Karpas-422 (cell line): ENCODE results near the gene TEX2. TPM values are rescaled to one million over a fixed set of nuclear protein-coding genes. Genes with fewer than 3 reads are reported as not detected.

Experiments
- DNase-seq: peaks from one replicate; pipeline ENCODE4 v3.0.0-alpha.2; 2015
- H2AFZ ChIP-seq: fragments of 200-600 bp; sonication (generic); 2 replicates; pipeline ENCODE4 v1.6.1; 2014; ENCODE audit warnings: antibody characterized with exemption, low read length, mixed read lengths
- H3K27ac ChIP-seq: fragments of 200-600 bp; sonication (generic); 2 replicates; pipeline ENCODE4 v1.5.1; 2014; ENCODE audit warnings: mild to moderate bottlenecking, low read length, moderate library complexity
- H3K27me3 ChIP-seq: fragments of 200-600 bp; sonication (generic); 2 replicates; pipeline ENCODE4 v1.6.1; 2014; ENCODE audit warnings: low read length, mixed read lengths
- H3K36me3 ChIP-seq: fragments of 200-600 bp; sonication (generic); 2 replicates; pipeline ENCODE4 v1.6.1; 2014; ENCODE audit warnings: low read length, mixed read lengths; ENCODE audit not compliant: insufficient read depth
- H3K4me1 ChIP-seq: fragments of 200-600 bp; sonication (generic); 2 replicates; pipeline ENCODE4 v1.6.1; 2014; ENCODE audit warnings: mild to moderate bottlenecking, low read length, mixed read lengths
- H3K4me2 ChIP-seq: fragments of 200-600 bp; sonication (generic); 2 replicates; pipeline ENCODE4 v1.6.1; 2014; ENCODE audit warnings: low read length, low read depth, mild to moderate bottlenecking; ENCODE audit not compliant: poor library complexity, severe bottlenecking
- H3K4me3 ChIP-seq: fragments of 200-600 bp; sonication (generic); 2 replicates; pipeline ENCODE4 v1.5.1; 2014; ENCODE audit warnings: mild to moderate bottlenecking, antibody characterized with exemption, low read length, mixed read lengths
- H3K79me2 ChIP-seq: fragments of 200-600 bp; sonication (generic); 2 replicates; pipeline ENCODE4 v1.6.1; 2014; ENCODE audit warnings: mild to moderate bottlenecking, low read length, mixed read lengths
- H3K9ac ChIP-seq: fragments of 200-600 bp; sonication (generic); 2 replicates; pipeline ENCODE4 v1.6.0; 2014; ENCODE audit warnings: low read length
- H3K9me2 ChIP-seq: fragments of 200-600 bp; sonication (generic), shearing (Covaris generic); replicated peaks from 2 replicates; pipeline ENCODE4 v1.6.0; 2014; ENCODE audit warnings: mild to moderate bottlenecking, low read length, moderate library complexity; ENCODE audit not compliant: insufficient read depth
- H3K9me3 ChIP-seq: fragments of 300-700, 200-600 bp; sonication (generic); 2 replicates; pipeline ENCODE4 v1.6.1; 2014; ENCODE audit warnings: low read length, mixed read lengths
- H4K20me1 ChIP-seq: fragments of 200-600 bp; sonication (generic); 2 replicates; pipeline ENCODE4 v1.6.1; 2014; ENCODE audit warnings: mild to moderate bottlenecking, antibody characterized with exemption, low read length, low read depth; ENCODE audit not compliant: insufficient read depth
- total RNA-seq: library from RNA; depleted of rRNA; stranded (reverse); fragments of >200 nt; shearing (Covaris generic); gene quantifications from 2 replicates; pipeline ENCODE4 v1.2.3, GENCODE V29; 2014; ENCODE audit warnings: low replicate concordance; rRNA removed

The TEX2 gene
- total RNA-seq, result 5.5 and 5.6 TPM in 2 replicates

GRCh38 chr17:64263000-64263766 lies at the start of gene TEX2:
Gene TEX2 (minus strand): TSS chr17:64263260. CDS start chr17:64214217, 49,043 bp downstream.
- Histone ChIP-seq H3K27me3 (no peaks in the 10 kb centered on the region), H3K27ac (no peak within 1 kb of the TSS), H3K4me1 (peaks cover 18% of the 10 kb centered on the region), H4K20me1 (peaks cover 20% of the 10 kb centered on the region), H2AFZ (peak within 1 kb of the TSS; percentile 67), H3K9ac (peak within 1 kb of the TSS; percentile 81), H3K4me2 (peak within 1 kb of the TSS; percentile 88), H3K4me3 (peak within 1 kb of the TSS; percentile 76), H3K36me3 (no peaks in the 10 kb centered on the region), H3K9me2 (no peaks in the 10 kb centered on the region), H3K79me2 (no peaks in the 10 kb centered on the region), H3K9me3 (no peaks in the 10 kb centered on the region)
- peak; percentile 95 for DNase-seq

- no peaks in the 10 kb centered on the region for H3K79me2 ChIP-seq
- no peaks in the 10 kb centered on the region for H4K20me1 ChIP-seq
- H3K4me2 ChIP-seq, result no peak overlapping the region
- no peak for DNase-seq
- no peaks in the 10 kb centered on the region for H3K27me3 ChIP-seq
- no peaks in the 10 kb centered on the region for H3K36me3 ChIP-seq
- no peak overlapping the region for H3K27ac ChIP-seq
- H3K9me3 ChIP-seq, result no peaks in the 10 kb centered on the region
- no peak overlapping the region for H3K4me3 ChIP-seq
- no peaks in the 10 kb centered on the region for H3K9me2 ChIP-seq
- H3K4me1 ChIP-seq, result no peaks in the 10 kb centered on the region
- H3K9ac ChIP-seq, result no peak overlapping the region
- H2AFZ ChIP-seq, result no peak overlapping the region
These were observed 46.6 kb upstream of the TEX2 start for GRCh38 chr17:64309710-64310109.

GRCh38 chr17:64309021-64309420 lies 46.0 kb upstream of the TEX2 start:
- no peak overlapping the region for H3K4me2 ChIP-seq
- H3K9me3 ChIP-seq, result no peaks in the 10 kb centered on the region
- no peak overlapping the region for H3K9ac ChIP-seq
- H3K79me2 ChIP-seq, result no peaks in the 10 kb centered on the region
- H3K27me3 ChIP-seq, result no peaks in the 10 kb centered on the region
- no peaks in the 10 kb centered on the region for H3K9me2 ChIP-seq
- no peak for DNase-seq
- no peaks in the 10 kb centered on the region for H3K36me3 ChIP-seq
- no peak overlapping the region for H3K27ac ChIP-seq
- no peak overlapping the region for H2AFZ ChIP-seq
- H3K4me3 ChIP-seq, result no peak overlapping the region
- no peaks in the 10 kb centered on the region for H3K4me1 ChIP-seq
- H4K20me1 ChIP-seq, result no peaks in the 10 kb centered on the region

- H2AFZ ChIP-seq, result no peak overlapping the region
- no peaks in the 10 kb centered on the region for H4K20me1 ChIP-seq
- H3K4me1 ChIP-seq, result no peaks in the 10 kb centered on the region
- no peaks in the 10 kb centered on the region for H3K9me3 ChIP-seq
- no peaks in the 10 kb centered on the region for H3K27me3 ChIP-seq
- peak; percentile 85 for DNase-seq
- H3K36me3 ChIP-seq, result no peaks in the 10 kb centered on the region
- H3K4me3 ChIP-seq, result no peak overlapping the region
- H3K9me2 ChIP-seq, result no peaks in the 10 kb centered on the region
- H3K4me2 ChIP-seq, result no peak overlapping the region
- no peaks in the 10 kb centered on the region for H3K79me2 ChIP-seq
- no peak overlapping the region for H3K27ac ChIP-seq
- no peak overlapping the region for H3K9ac ChIP-seq
These were observed 43.9 kb upstream of the TEX2 start for GRCh38 chr17:64306850-64307463.

GRCh38 chr17:64304551-64304950 lies 41.5 kb upstream of the TEX2 start:
- H3K9me2 ChIP-seq, result no peaks in the 10 kb centered on the region
- H3K36me3 ChIP-seq, result no peaks in the 10 kb centered on the region
- H3K4me3 ChIP-seq, result no peak overlapping the region
- no peaks in the 10 kb centered on the region for H3K27me3 ChIP-seq
- no peaks in the 10 kb centered on the region for H3K4me1 ChIP-seq
- no peaks in the 10 kb centered on the region for H3K9me3 ChIP-seq
- H3K9ac ChIP-seq, result no peak overlapping the region
- H3K27ac ChIP-seq, result no peak overlapping the region
- DNase-seq, result no peak
- no peak overlapping the region for H3K4me2 ChIP-seq
- H2AFZ ChIP-seq, result no peak overlapping the region
- no peaks in the 10 kb centered on the region for H4K20me1 ChIP-seq
- H3K79me2 ChIP-seq, result no peaks in the 10 kb centered on the region

GRCh38 chr17:64300699-64300965 lies 37.6 kb upstream of the TEX2 start:
- Histone ChIP-seq H3K27ac (no peak overlapping the region), H3K9me2 (no peaks in the 10 kb centered on the region), H3K4me1 (no peaks in the 10 kb centered on the region), H3K79me2 (no peaks in the 10 kb centered on the region), H3K27me3 (0 out of 2 replicates have a peak, but pooled peaks cover 2% of the 10 kb centered on the region), H3K4me2 (no peak overlapping the region), H3K9me3 (no peaks in the 10 kb centered on the region), H2AFZ (no peak overlapping the region), H3K9ac (no peak overlapping the region), H3K36me3 (no peaks in the 10 kb centered on the region), H3K4me3 (no peak overlapping the region), H4K20me1 (no peaks in the 10 kb centered on the region)
- no peak for DNase-seq

- Histone ChIP-seq H3K4me3 (no peak overlapping the region), H3K79me2 (no peaks in the 10 kb centered on the region), H3K9ac (no peak overlapping the region), H3K9me2 (no peaks in the 10 kb centered on the region), H2AFZ (no peak overlapping the region), H3K4me1 (no peaks in the 10 kb centered on the region), H3K4me2 (no peak overlapping the region), H3K27me3 (0 out of 2 replicates have a peak, but pooled peaks cover 2% of the 10 kb centered on the region), H4K20me1 (no peaks in the 10 kb centered on the region), H3K9me3 (no peaks in the 10 kb centered on the region), H3K27ac (no peak overlapping the region), H3K36me3 (no peaks in the 10 kb centered on the region)
- DNase-seq, result no peak
These were observed 34.5 kb upstream of the TEX2 start for GRCh38 chr17:64297467-64298088.

- DNase-seq, result no peak
- no peak overlapping the region for H3K4me3 ChIP-seq
- no peak overlapping the region for H3K4me2 ChIP-seq
- no peaks in the 10 kb centered on the region for H3K4me1 ChIP-seq
- H3K27ac ChIP-seq, result no peak overlapping the region
- H4K20me1 ChIP-seq, result no peaks in the 10 kb centered on the region
- H3K9ac ChIP-seq, result no peak overlapping the region
- no peak overlapping the region for H2AFZ ChIP-seq
- peaks cover 8% of the 10 kb centered on the region for H3K9me3 ChIP-seq
- H3K36me3 ChIP-seq, result no peaks in the 10 kb centered on the region
- H3K79me2 ChIP-seq, result no peaks in the 10 kb centered on the region
- no peaks in the 10 kb centered on the region for H3K9me2 ChIP-seq
- H3K27me3 ChIP-seq, result 0 out of 2 replicates have a peak, but pooled peaks cover 2% of the 10 kb centered on the region
These were observed 33.2 kb upstream of the TEX2 start for GRCh38 chr17:64296246-64296645.
